HCT116 (cell line): ENCODE measurements around the gene ZNF18. TPM values are rescaled to one million over a fixed set of nuclear protein-coding genes. Genes with fewer than 3 reads are reported as not detected.

Experiments used
- ATAC-seq: fragments of 200-7000 bp; cut with Tn5 transposase; 2 replicates; pipeline ENCODE4 v1.9.1; 2020; ENCODE audit warnings: mild to moderate bottlenecking, moderate library complexity
- BruUV-seq: library from RNA; stranded (reverse); fragments of 400-500 nt; replicated peaks from 2 replicates; lab custom pipeline; 2021; lab: Mats Ljungman, UMichigan
- CTCF ChIA-PET: fragments of 300-600 bp; sonication (Branson Sonifier 250); formaldehyde crosslinking; loops from one replicate; lab custom pipeline; 2021; ENCODE audit warnings: antibody characterized with exemption; lab: Charles Lee
- POLR2A ChIA-PET: fragments of 300-600, 350-600 bp; sonication (Branson Sonifier 250); formaldehyde crosslinking; loops from one replicate; lab custom pipeline; 2021; ENCODE audit warnings: antibody characterized with exemption; lab: Charles Lee
- RAD21 ChIA-PET, 2 experiments: fragments of 300-600 bp; sonication (Branson Sonifier 250); formaldehyde crosslinking; loops; one replicate each; lab custom pipeline; 2023; ENCODE audit warnings: low total read pairs in 2 of 2; ENCODE audit not compliant: uncharacterized antibody in 2 of 2, unreplicated experiment in 2 of 2, low non-redundant PET in 1 of 2; lab: Charles Lee
- DNase-seq: peaks from one replicate; pipeline ENCODE4 v3.0.0-alpha.2; 2010; ENCODE audit warnings: low read depth, low spot score
- H2AFZ ChIP-seq: fragments of 200-600 bp; shearing (Covaris generic), sonication (generic); 2 replicates; pipeline ENCODE4 v1.6.1; 2017; ENCODE audit warnings: low read depth, mixed run types, mixed read lengths, antibody characterized with exemption, low read length; ENCODE audit not compliant: poor library complexity, severe bottlenecking
- H3K27ac ChIP-seq: 2 replicates; pipeline ENCODE4 v1.5.1; 2012; ENCODE audit warnings: low read depth, low read length
- H3K27me3 ChIP-seq: fragments of 200-600 bp; sonication (generic); 2 replicates; pipeline ENCODE4 v1.6.1; 2016; ENCODE audit warnings: mixed run types, low read length, mixed read lengths; ENCODE audit not compliant: insufficient read depth
- H3K36me3 ChIP-seq, 2 experiments: fragments of 200-500 bp in 1 of 2; fragments of 200-600 bp in 1 of 2; sonication (Bioruptor generic) in 1 of 2; sonication (generic) in 1 of 2; 2 replicates each; pipeline versions ENCODE4 v1.5.1 to v1.6.1; 2014 to 2016; ENCODE audit warnings: low read length in 2 of 2, inconsistent platforms in 1 of 2, mixed read lengths in 1 of 2, mixed run types in 1 of 2; ENCODE audit not compliant: insufficient read depth in 2 of 2, control insufficient read depth in 1 of 2
- H3K4me1 ChIP-seq, 2 experiments: fragments of 200-600 bp in 1 of 2; sonication (generic) in 1 of 2; 2 replicates each; pipeline versions ENCODE4 v1.5.1 to v1.6.1; 2012 to 2017; ENCODE audit warnings: low read length in 2 of 2, inconsistent platforms in 1 of 2, mild to moderate bottlenecking in 1 of 2, mixed read lengths in 1 of 2, mixed run types in 1 of 2, moderate library complexity in 1 of 2; ENCODE audit not compliant: insufficient read depth in 2 of 2, control insufficient read depth in 1 of 2
- H3K4me2 ChIP-seq: fragments of 200-600 bp; sonication (generic); 2 replicates; pipeline ENCODE4 v1.6.1; 2017; ENCODE audit warnings: mixed run types, low read length, mixed read lengths
- H3K4me3 ChIP-seq, 2 experiments: fragments of 200-600 bp in 1 of 2; sonication (generic) in 1 of 2; replicated peaks in 1 of 2; 2 replicates each; pipeline ENCODE4 v1.5.1; 2011 to 2016; ENCODE audit warnings: low read length in 2 of 2, control low read depth in 1 of 2, low read depth in 1 of 2, mild to moderate bottlenecking in 1 of 2, mixed read lengths in 1 of 2, mixed run types in 1 of 2
- H3K79me2 ChIP-seq: fragments of 200-600 bp; sonication (generic); 2 replicates; pipeline ENCODE4 v1.6.1; 2017; ENCODE audit warnings: mild to moderate bottlenecking, mixed run types, low read length, moderate library complexity, mixed read lengths; ENCODE audit not compliant: insufficient read depth
- H3K9ac ChIP-seq: fragments of 200-600 bp; sonication (generic); 2 replicates; pipeline ENCODE4 v1.6.1; 2016; ENCODE audit warnings: low read length, mixed read lengths
- H3K9me2 ChIP-seq: fragments of 200-600 bp; sonication (generic), shearing (Covaris generic); 2 replicates; pipeline ENCODE4 v1.6.1; 2017; ENCODE audit warnings: mixed run types, mild to moderate bottlenecking, moderate library complexity; ENCODE audit not compliant: insufficient read depth
- H3K9me3 ChIP-seq, 2 experiments: fragments of 200-500 bp in 1 of 2; fragments of 200-600 bp in 1 of 2; sonication (Bioruptor generic) in 1 of 2; sonication (generic) in 1 of 2; 2 replicates each; pipeline ENCODE4 v1.6.1; 2014 to 2017; ENCODE audit warnings: low read length in 2 of 2, mixed read lengths in 2 of 2, inconsistent platforms in 1 of 2, low read depth in 1 of 2, mild to moderate bottlenecking in 1 of 2, mixed run types in 1 of 2, moderate library complexity in 1 of 2; ENCODE audit not compliant: control insufficient read depth in 1 of 2, insufficient read depth in 1 of 2
- H4K20me1 ChIP-seq: fragments of 200-600 bp; sonication (generic), shearing (Covaris generic); 2 replicates; pipeline ENCODE4 v1.6.1; 2017; ENCODE audit warnings: mixed run types, mild to moderate bottlenecking, moderate library complexity; ENCODE audit not compliant: insufficient read depth
- CBX3 ChIP-seq: IDR thresholded peaks from 2 replicates; pipeline ENCODE4 v1.6.1; 2012; ENCODE audit warnings: low read depth
- CEBPB ChIP-seq: IDR thresholded peaks from 2 replicates; pipeline ENCODE4 v1.6.1; 2012; ENCODE audit warnings: low read depth
- EGR1 ChIP-seq: IDR thresholded peaks from 2 replicates; pipeline ENCODE4 v1.6.1; 2012; ENCODE audit warnings: low read depth
- EZH2 ChIP-seq: fragments of 200-600 bp; sonication (generic); IDR thresholded peaks from 2 replicates; pipeline ENCODE4 v1.6.1; 2017; ENCODE audit warnings: antibody characterized with exemption, mixed run types
- POLR2AphosphoS5 ChIP-seq: IDR thresholded peaks from 2 replicates; pipeline ENCODE4 v1.6.1; 2011; ENCODE audit warnings: mild to moderate bottlenecking, low read depth, low read length, moderate library complexity
- RAD21 ChIP-seq: IDR thresholded peaks from 2 replicates; pipeline ENCODE4 v1.6.1; 2012; ENCODE audit warnings: low read depth, mild to moderate bottlenecking
- SIN3A ChIP-seq: IDR thresholded peaks from 2 replicates; pipeline ENCODE4 v1.6.1; 2012; ENCODE audit warnings: low read depth
- SP1 ChIP-seq: IDR thresholded peaks from 2 replicates; pipeline ENCODE4 v1.6.1; 2012; ENCODE audit warnings: low read depth
- SRF ChIP-seq: IDR thresholded peaks from 2 replicates; pipeline ENCODE4 v1.6.1; 2012; ENCODE audit warnings: low read depth
- TCF7L2 ChIP-seq: IDR thresholded peaks from 2 replicates; pipeline ENCODE4 v1.7.0; 2011; ENCODE audit warnings: borderline replicate concordance, inconsistent platforms; ENCODE audit not compliant: insufficient read depth, insufficient read length; ENCODE audit errors: extremely low read depth
- ZFX ChIP-seq: fragments of 450-650 bp; IDR thresholded peaks from 2 replicates; pipeline ENCODE4 v1.6.1; 2017
- ZNF274 ChIP-seq: fragments of 200-500 bp; sonication (Bioruptor generic); IDR thresholded peaks from 2 replicates; pipeline ENCODE4 v1.6.1; 2014; ENCODE audit warnings: mild to moderate bottlenecking, low read depth, low read length, inconsistent platforms
- intact Hi-C: fragments of 100-400 bp; cut with micrococcal nuclease; formaldehyde crosslinking; loops from 2 replicates; pipeline ENCODE4 v1.10.0; 2022
- total RNA-seq: library from RNA; stranded (reverse); gene quantifications from one replicate; pipeline ENCODE4 v1.2.1, GENCODE V29; 2021; ENCODE audit not compliant: unreplicated experiment
- TF ChIP-seq, protein P1 (sequence below): IDR thresholded peaks from 2 replicates; pipeline ENCODE4 v1.6.1; 2012
- TF ChIP-seq, protein P2 (sequence below): IDR thresholded peaks from 2 replicates; pipeline ENCODE4 v1.6.1; 2012; ENCODE audit warnings: low read depth
- TF ChIP-seq, protein P3 (sequence below), 3 experiments: fragments of 200-600 bp in 1 of 3; sonication (generic) in 1 of 3; IDR thresholded peaks in 2 of 3; conservative IDR thresholded peaks in 1 of 3; 2 replicates each; pipeline ENCODE4 v1.5.1; 2012 to 2017; ENCODE audit warnings: low read depth in 2 of 3, low read length in 2 of 3, antibody characterized with exemption in 1 of 3, borderline replicate concordance in 1 of 3, control low read depth in 1 of 3, mild to moderate bottlenecking in 1 of 3, mixed read lengths in 1 of 3, mixed run types in 1 of 3, moderate library complexity in 1 of 3; ENCODE audit not compliant: insufficient read depth in 1 of 3

The ZNF18 gene
- total RNA-seq, 1 experiment from 2014 or later = 6.2 TPM

DNA sequence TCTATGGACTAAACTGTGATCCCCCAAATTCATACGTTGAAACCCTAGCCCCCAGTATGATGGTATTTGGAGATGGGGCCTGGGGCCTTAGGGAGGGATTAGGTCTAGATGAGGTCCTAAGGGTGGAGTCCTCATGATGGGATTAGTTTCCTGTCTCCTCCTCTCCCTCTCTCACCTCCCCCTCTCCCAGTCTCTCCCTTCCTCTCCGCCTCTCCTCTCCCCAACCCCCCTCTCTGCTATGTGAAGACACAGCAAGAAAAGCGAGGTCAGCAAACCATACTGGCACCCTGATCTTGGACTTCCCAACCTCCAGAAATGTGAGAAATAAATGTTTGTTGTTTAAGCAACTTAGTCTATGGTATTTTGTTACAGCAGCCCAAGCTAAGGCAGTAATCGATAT lies 15.4 kb downstream of the ZNF18 start (continued):
- TF ChIP-seq, protein P1, sequence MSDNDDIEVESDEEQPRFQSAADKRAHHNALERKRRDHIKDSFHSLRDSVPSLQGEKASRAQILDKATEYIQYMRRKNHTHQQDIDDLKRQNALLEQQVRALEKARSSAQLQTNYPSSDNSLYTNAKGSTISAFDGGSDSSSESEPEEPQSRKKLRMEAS = no peak
- no peak for TF ChIP-seq RAD21
- TF ChIP-seq CEBPB = no peak
- TF ChIP-seq EZH2 = no peak
- no peak for TF ChIP-seq EGR1
- no peak for TF ChIP-seq SIN3A
- TF ChIP-seq SP1 = no peak
- TF ChIP-seq, protein P2, sequence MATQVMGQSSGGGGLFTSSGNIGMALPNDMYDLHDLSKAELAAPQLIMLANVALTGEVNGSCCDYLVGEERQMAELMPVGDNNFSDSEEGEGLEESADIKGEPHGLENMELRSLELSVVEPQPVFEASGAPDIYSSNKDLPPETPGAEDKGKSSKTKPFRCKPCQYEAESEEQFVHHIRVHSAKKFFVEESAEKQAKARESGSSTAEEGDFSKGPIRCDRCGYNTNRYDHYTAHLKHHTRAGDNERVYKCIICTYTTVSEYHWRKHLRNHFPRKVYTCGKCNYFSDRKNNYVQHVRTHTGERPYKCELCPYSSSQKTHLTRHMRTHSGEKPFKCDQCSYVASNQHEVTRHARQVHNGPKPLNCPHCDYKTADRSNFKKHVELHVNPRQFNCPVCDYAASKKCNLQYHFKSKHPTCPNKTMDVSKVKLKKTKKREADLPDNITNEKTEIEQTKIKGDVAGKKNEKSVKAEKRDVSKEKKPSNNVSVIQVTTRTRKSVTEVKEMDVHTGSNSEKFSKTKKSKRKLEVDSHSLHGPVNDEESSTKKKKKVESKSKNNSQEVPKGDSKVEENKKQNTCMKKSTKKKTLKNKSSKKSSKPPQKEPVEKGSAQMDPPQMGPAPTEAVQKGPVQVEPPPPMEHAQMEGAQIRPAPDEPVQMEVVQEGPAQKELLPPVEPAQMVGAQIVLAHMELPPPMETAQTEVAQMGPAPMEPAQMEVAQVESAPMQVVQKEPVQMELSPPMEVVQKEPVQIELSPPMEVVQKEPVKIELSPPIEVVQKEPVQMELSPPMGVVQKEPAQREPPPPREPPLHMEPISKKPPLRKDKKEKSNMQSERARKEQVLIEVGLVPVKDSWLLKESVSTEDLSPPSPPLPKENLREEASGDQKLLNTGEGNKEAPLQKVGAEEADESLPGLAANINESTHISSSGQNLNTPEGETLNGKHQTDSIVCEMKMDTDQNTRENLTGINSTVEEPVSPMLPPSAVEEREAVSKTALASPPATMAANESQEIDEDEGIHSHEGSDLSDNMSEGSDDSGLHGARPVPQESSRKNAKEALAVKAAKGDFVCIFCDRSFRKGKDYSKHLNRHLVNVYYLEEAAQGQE = no peak
- no peak for TF ChIP-seq TCF7L2
- no peak for TF ChIP-seq SRF

DNA sequence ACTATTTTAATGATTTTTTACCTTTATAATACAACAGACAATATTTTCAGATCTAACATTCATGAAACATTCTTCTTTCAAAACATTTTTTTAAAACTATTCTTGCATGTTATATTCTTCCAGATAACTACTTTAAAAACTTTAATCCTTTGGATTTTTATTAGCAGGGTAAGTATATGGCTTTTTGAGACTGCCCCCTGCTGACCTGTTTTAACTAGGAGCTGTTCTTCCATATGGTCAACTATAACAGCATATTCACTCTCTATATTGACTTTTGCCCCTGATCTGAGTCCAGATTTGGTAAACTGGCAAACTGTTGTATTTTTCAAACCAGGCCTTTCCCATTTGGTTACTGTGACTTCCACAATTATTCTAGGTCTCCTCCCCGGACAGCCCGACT lies 16.5 kb downstream of the ZNF18 start:
- Histone ChIP-seq H2AFZ (no peak overlapping the region), H3K4me1 (no peaks in the 10 kb centered on the region), H3K9me2 (no peaks in the 10 kb centered on the region), H3K27ac (no peak overlapping the region), H3K79me2 (no peaks in the 10 kb centered on the region), H3K36me3 (peaks cover 0 to 8% of the 10 kb centered on the region in 2 experiments; a peak in 2 of 4 replicates), H3K4me3 (no peak overlapping the region), H3K9ac (no peak overlapping the region), H3K27me3 (no peaks in the 10 kb centered on the region), H4K20me1 (no peaks in the 10 kb centered on the region), H3K4me2 (no peak overlapping the region), H3K9me3 (no peaks in the 10 kb centered on the region)
- no peak for DNase-seq
- CTCF ChIA-PET = interaction anchor here (0.7 to 2.2 kb wide), 3 partner anchors 15 to 1105 kb away, joined by 3 to 7 read pairs (median 3); no protein-coding TSS in a partner anchor
- no peak for TF ChIP-seq CBX3
- no peak for TF ChIP-seq EZH2
- TF ChIP-seq ZNF274 = no peak
- TF ChIP-seq, protein P3, sequence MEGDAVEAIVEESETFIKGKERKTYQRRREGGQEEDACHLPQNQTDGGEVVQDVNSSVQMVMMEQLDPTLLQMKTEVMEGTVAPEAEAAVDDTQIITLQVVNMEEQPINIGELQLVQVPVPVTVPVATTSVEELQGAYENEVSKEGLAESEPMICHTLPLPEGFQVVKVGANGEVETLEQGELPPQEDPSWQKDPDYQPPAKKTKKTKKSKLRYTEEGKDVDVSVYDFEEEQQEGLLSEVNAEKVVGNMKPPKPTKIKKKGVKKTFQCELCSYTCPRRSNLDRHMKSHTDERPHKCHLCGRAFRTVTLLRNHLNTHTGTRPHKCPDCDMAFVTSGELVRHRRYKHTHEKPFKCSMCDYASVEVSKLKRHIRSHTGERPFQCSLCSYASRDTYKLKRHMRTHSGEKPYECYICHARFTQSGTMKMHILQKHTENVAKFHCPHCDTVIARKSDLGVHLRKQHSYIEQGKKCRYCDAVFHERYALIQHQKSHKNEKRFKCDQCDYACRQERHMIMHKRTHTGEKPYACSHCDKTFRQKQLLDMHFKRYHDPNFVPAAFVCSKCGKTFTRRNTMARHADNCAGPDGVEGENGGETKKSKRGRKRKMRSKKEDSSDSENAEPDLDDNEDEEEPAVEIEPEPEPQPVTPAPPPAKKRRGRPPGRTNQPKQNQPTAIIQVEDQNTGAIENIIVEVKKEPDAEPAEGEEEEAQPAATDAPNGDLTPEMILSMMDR (IDR thresholded peaks at IDR 0.05 in 2 of 3, conservative IDR thresholded peaks at IDR 0.05 in 1 of 3; ENCODE audit: borderline replicate concordance in 1 of 3, insufficient read depth in 1 of 3, low read depth in 2 of 3, low read length in 2 of 3) = peak in 2 of 3 experiments; percentile 47 to 54; a peak in 4 of 6 replicates
- TF ChIP-seq POLR2AphosphoS5 = no peak
- TF ChIP-seq SIN3A = no peak
- no peak for TF ChIP-seq ZFX
- peak; percentile 24; the same call in 1 of the 2 replicates for TF ChIP-seq RAD21
- RAD21 ChIA-PET = no interaction called here
- POLR2A ChIA-PET = no interaction called here
- intact Hi-C loops = loop anchor here (10.0 kb wide), 1 partner anchor 336 kb away; no protein-coding TSS in a partner anchor
- BruUV-seq = no TSS peak
- peak; percentile 58 for ATAC-seq
